Measurements from ENCODE around the gene MRPL44.

DNA sequence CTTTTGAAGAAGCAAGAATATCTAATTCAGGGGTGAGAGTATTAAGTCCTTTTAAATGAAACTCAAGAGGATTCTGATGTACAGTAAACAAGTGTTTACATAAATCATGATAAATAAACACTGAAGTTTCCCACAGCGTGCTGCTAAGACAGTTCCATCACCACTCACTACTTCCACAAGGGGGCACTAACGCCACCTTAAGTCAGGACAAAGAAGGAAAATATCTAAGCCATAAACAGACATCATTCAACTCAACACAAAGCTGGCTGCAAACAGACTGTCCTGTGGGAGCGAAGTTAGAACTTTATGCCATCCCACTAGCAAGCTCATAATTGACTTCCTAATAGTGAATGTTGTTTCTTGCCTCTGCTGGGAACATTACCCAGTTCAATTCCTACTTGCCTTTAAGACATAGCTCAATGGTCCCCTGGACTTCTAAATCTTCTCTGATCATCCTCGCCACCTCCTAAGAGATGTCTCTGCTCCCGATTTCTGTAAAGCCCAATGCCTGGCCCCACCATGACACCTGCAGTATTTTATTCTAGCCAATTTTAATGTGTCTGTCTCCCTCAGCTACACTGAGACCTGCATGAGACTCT is 36.5 kb downstream of the MRPL44 start:
- TF ChIP-seq, protein P1, sequence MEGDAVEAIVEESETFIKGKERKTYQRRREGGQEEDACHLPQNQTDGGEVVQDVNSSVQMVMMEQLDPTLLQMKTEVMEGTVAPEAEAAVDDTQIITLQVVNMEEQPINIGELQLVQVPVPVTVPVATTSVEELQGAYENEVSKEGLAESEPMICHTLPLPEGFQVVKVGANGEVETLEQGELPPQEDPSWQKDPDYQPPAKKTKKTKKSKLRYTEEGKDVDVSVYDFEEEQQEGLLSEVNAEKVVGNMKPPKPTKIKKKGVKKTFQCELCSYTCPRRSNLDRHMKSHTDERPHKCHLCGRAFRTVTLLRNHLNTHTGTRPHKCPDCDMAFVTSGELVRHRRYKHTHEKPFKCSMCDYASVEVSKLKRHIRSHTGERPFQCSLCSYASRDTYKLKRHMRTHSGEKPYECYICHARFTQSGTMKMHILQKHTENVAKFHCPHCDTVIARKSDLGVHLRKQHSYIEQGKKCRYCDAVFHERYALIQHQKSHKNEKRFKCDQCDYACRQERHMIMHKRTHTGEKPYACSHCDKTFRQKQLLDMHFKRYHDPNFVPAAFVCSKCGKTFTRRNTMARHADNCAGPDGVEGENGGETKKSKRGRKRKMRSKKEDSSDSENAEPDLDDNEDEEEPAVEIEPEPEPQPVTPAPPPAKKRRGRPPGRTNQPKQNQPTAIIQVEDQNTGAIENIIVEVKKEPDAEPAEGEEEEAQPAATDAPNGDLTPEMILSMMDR (IDR thresholded peaks at IDR 0.05) = peak; percentile 62 to 78 (median 73)
- TF ChIP-seq POLR2AphosphoS5 (IDR thresholded peaks at IDR 0.05; ENCODE audit: insufficient read depth in 1 of 2, low read depth in 1 of 2) = no peak
- TF ChIP-seq POLR2A (IDR thresholded peaks at IDR 0.05) = no peak

Measured in vagina (tissue), 2 donors.